Naive thymus-derived CD4-positive, alpha-beta T cell (primary cell): ENCODE results near the gene VASP. TPM values are rescaled to one million over a fixed set of nuclear protein-coding genes. Genes with fewer than 3 reads are reported as not detected.

Experiments
- ATAC-seq: fragments of 150-1000 bp; cut with Tn5 transposase; 2 replicates; pipeline ENCODE4 v1.10.0; 2021; ENCODE audit warnings: mild to moderate bottlenecking, moderate library complexity
- CTCF ChIA-PET: fragments of 350-600 bp; sonication (Branson Sonifier 250); formaldehyde crosslinking; loops from one replicate; lab custom pipeline; 2021; ENCODE audit warnings: antibody characterized with exemption; lab: Charles Lee
- POLR2A ChIA-PET: fragments of 350-600 bp; sonication (Branson Sonifier 250); formaldehyde crosslinking; loops from one replicate; lab custom pipeline; 2021; ENCODE audit warnings: antibody characterized with exemption, inconsistent platforms; lab: Charles Lee
- DNase-seq, 9 donors: peaks; one replicate each; pipeline versions ENCODE4 v3.0.0 to v3.0.0-alpha.2; 2020 to 2022; ENCODE audit warnings: mixed read lengths in 1 of 9
- H3K27ac ChIP-seq: one replicate; pipeline ENCODE4 v1.7.0; 2013; ENCODE audit warnings: mild to moderate bottlenecking, low read depth, low read length, moderate library complexity
- H3K27me3 ChIP-seq, 2 donors: one replicate each; pipeline ENCODE4 v1.7.0; 2013; ENCODE audit warnings: low read length in 2 of 2, mild to moderate bottlenecking in 2 of 2, moderate library complexity in 2 of 2; ENCODE audit not compliant: control insufficient read depth in 2 of 2, insufficient read depth in 2 of 2
- H3K36me3 ChIP-seq, 3 experiments: 1 replicate in 2 of 3; 2 replicates in 1 of 3; pipeline ENCODE4 v1.7.0; 2013; ENCODE audit warnings: low read length in 3 of 3, mild to moderate bottlenecking in 3 of 3, moderate library complexity in 1 of 3; ENCODE audit not compliant: insufficient read depth in 3 of 3, control insufficient read depth in 2 of 3
- H3K4me1 ChIP-seq, 2 donors: one replicate each; pipeline ENCODE4 v1.7.0; 2013; ENCODE audit warnings: low read length in 2 of 2, mild to moderate bottlenecking in 2 of 2, moderate library complexity in 1 of 2; ENCODE audit not compliant: control insufficient read depth in 2 of 2, insufficient read depth in 2 of 2
- H3K4me3 ChIP-seq: 2 replicates; pipeline ENCODE4 v1.7.0; 2013; ENCODE audit warnings: mild to moderate bottlenecking, low read length
- H3K9me3 ChIP-seq, 3 experiments: 1 replicate in 2 of 3; 2 replicates in 1 of 3; pipeline ENCODE4 v1.7.0; 2013; ENCODE audit warnings: low read length in 3 of 3; ENCODE audit not compliant: control insufficient read depth in 2 of 3
- H3K27ac Mint-ChIP-seq, 9 donors: one replicate each; pipeline ENCODE4 v1.8.0; 2020 to 2022; ENCODE audit warnings: mixed read lengths in 9 of 9, mild to moderate bottlenecking in 8 of 9, moderate library complexity in 5 of 9, inconsistent platforms in 2 of 9
- H3K27me3 Mint-ChIP-seq, 5 donors: one replicate each; pipeline ENCODE4 v1.8.0; 2021 to 2022; ENCODE audit warnings: mixed read lengths in 5 of 5, mild to moderate bottlenecking in 1 of 5
- H3K36me3 Mint-ChIP-seq, 5 donors: one replicate each; pipeline ENCODE4 v1.8.0; 2020 to 2022; ENCODE audit warnings: mixed read lengths in 5 of 5, mild to moderate bottlenecking in 3 of 5, inconsistent platforms in 1 of 5
- H3K4me1 Mint-ChIP-seq, 7 donors: one replicate each; pipeline ENCODE4 v1.8.0; 2020 to 2022; ENCODE audit warnings: mixed read lengths in 7 of 7, mild to moderate bottlenecking in 3 of 7, inconsistent platforms in 1 of 7
- H3K4me3 Mint-ChIP-seq, 10 donors: one replicate each; pipeline ENCODE4 v1.8.0; 2020 to 2022; ENCODE audit warnings: mild to moderate bottlenecking in 10 of 10, mixed read lengths in 10 of 10, moderate library complexity in 6 of 10, inconsistent platforms in 2 of 10
- H3K9me3 Mint-ChIP-seq, 11 donors: one replicate each; pipeline ENCODE4 v1.8.0; 2020 to 2022; ENCODE audit warnings: mixed read lengths in 11 of 11, mild to moderate bottlenecking in 4 of 11, inconsistent platforms in 1 of 11, moderate library complexity in 1 of 11
- intact Hi-C, 2 donors: fragments of 100-400 bp; cut with micrococcal nuclease; formaldehyde crosslinking; loops; one replicate each; pipeline ENCODE4 v1.15.1; 2023
- polyA plus RNA-seq, 2 donors: library from polyadenylated mRNA; unstranded; fragments of 300-500 nt; fragmentation: Illumina TruSeq; gene quantifications; one replicate each; pipeline ENCODE4 v1.2.3, GENCODE V29; 2021
- total RNA-seq, 6 experiments: library from RNA in 5 of 6; stranded (reverse) in 5 of 6; gene quantifications; 1 replicate in 5 of 6; 2 replicates in 1 of 6; pipeline ENCODE4 v1.2.3 and lab custom pipeline; 2021 to 2026

The VASP gene
- total and polyA plus RNA-seq, 7 experiments from 2014 or later = 27.0 to 206 (median 74.2) TPM

- peaks cover 5 to 39% (median 19%) of the 10 kb centered on the region in 7 donors for H3K4me1 Mint-ChIP-seq
These were observed 37.9 kb upstream of the VASP start for GRCh38 chr19:45469132-45469944.

GRCh38 chr19:45469945-45470761, 37.1 kb upstream of the VASP start:
- H3K36me3 ChIP-seq = peaks cover 0 to 11% (median 0%) of the 10 kb centered on the region in 3 experiments
- H3K4me3 ChIP-seq = peak overlapping the region; percentile 99
- DNase-seq = peak in 3 of 9 donors; percentile 37 to 69 (median 55)
- ChIA-PET POLR2A (interaction anchor here (1.0 to 3.1 kb wide), 5 partner anchors 8 to 31 kb away, joined by 3 to 50 read pairs (median 8); no protein-coding TSS in a partner anchor), CTCF (interaction anchor here (1.0 to 5.4 kb wide), 5 partner anchors 9 to 175 kb away, joined by 3 to 39 read pairs (median 8); no protein-coding TSS in a partner anchor)
- Mint-ChIP-seq H3K4me3 (peak overlapping the region; percentile 87 to 96 (median 94)), H3K36me3 (peaks cover 0 to 1% (median 0%) of the 10 kb centered on the region in 5 donors), H3K27ac (peak overlapping the region; percentile 90 to 100 (median 99)), H3K4me1 (peaks cover 12 to 46% (median 24%) of the 10 kb centered on the region in 7 donors), H3K27me3 (peaks cover 9 to 58% (median 23%) of the 10 kb centered on the region in 5 donors), H3K9me3 (peaks cover 0 to 63% (median 0%) of the 10 kb centered on the region in 11 donors)
- H3K9me3 ChIP-seq = no peaks in the 10 kb centered on the region
- intact Hi-C loops = loop anchor here (1.0 to 2.0 kb wide), 6 partner anchors 8 to 222 kb away; partner anchors contain the start of genes OPA3 (in 1 of the 2), POLR1G (in 1 of the 2) and QPCTL (in 1 of the 2)
- H3K27ac ChIP-seq = peak overlapping the region; percentile 98
- no peaks in the 10 kb centered on the region for H3K27me3 ChIP-seq
- H3K4me1 ChIP-seq = peaks cover 10 to 16% of the 10 kb centered on the region in 2 donors
- ATAC-seq = no peak

More at GRCh38 chr19:45469132-45469944, 37.9 kb upstream of the VASP start:
- Histone ChIP-seq H3K27me3 (no peaks in the 10 kb centered on the region), H3K27ac (peak overlapping the region; percentile 98), H3K4me3 (peak overlapping the region; percentile 99), H3K36me3 (peaks cover 0 to 11% (median 0%) of the 10 kb centered on the region in 3 experiments), H3K4me1 (peaks cover 10 to 16% of the 10 kb centered on the region in 2 donors), H3K9me3 (no peaks in the 10 kb centered on the region)
- Mint-ChIP-seq H3K27me3 (peaks cover 9 to 57% (median 17%) of the 10 kb centered on the region in 5 donors), H3K4me3 (peak overlapping the region; percentile 87 to 96 (median 94)), H3K9me3 (peaks cover 0 to 59% (median 0%) of the 10 kb centered on the region in 11 donors), H3K36me3 (no peaks in the 10 kb centered on the region), H3K27ac (peak overlapping the region; percentile 90 to 100 (median 99))
- POLR2A ChIA-PET = interaction anchor here (0.9 to 3.1 kb wide), 6 partner anchors 9 to 39 kb away, joined by 3 to 50 read pairs (median 8); no protein-coding TSS in a partner anchor
- DNase-seq (peak; percentile 79 to 98 (median 97)), ATAC-seq (peak; percentile 70)
- intact Hi-C loops = loop anchor here (1.0 to 2.0 kb wide), 6 partner anchors 9 to 223 kb away; partner anchors contain the start of genes OPA3 (in 1 of the 2), POLR1G (in 1 of the 2) and QPCTL (in 1 of the 2)
- CTCF ChIA-PET = interaction anchor here (0.5 to 5.4 kb wide), 6 partner anchors 9 to 176 kb away, joined by 3 to 39 read pairs (median 7); no protein-coding TSS in a partner anchor

GRCh38 chr19:45470762-45471081, 36.6 kb upstream of the VASP start:
- Mint-ChIP-seq H3K36me3 (peaks cover 0 to 1% (median 0%) of the 10 kb centered on the region in 5 donors), H3K27me3 (peaks cover 9 to 59% (median 23%) of the 10 kb centered on the region in 5 donors), H3K4me3 (peak overlapping the region; percentile 16 to 96 (median 94)), H3K9me3 (peaks cover 0 to 67% (median 0%) of the 10 kb centered on the region in 11 donors), H3K4me1 (peaks cover 16 to 47% (median 26%) of the 10 kb centered on the region in 7 donors), H3K27ac (peak overlapping the region in 6 of 9 donors; percentile 69 to 100 (median 99))
- ChIA-PET POLR2A (interaction anchor here (1.0 kb wide), 1 partner anchor 8 kb away, joined by 3 read pairs; no protein-coding TSS in a partner anchor), CTCF (interaction anchor here (1.3 to 5.4 kb wide), 3 partner anchors 8 to 32 kb away, joined by 3 to 39 read pairs (median 24); no protein-coding TSS in a partner anchor)
- H3K4me1 ChIP-seq = peaks cover 10 to 16% of the 10 kb centered on the region in 2 donors
- H3K27ac ChIP-seq = no peak overlapping the region
- H3K9me3 ChIP-seq = no peaks in the 10 kb centered on the region
- ATAC-seq (no peak), DNase-seq (peak in 1 of 9 donors; percentile 20)
- intact Hi-C loops = no loop called here
- no peaks in the 10 kb centered on the region for H3K27me3 ChIP-seq
- H3K4me3 ChIP-seq = no peak overlapping the region
- H3K36me3 ChIP-seq = peaks cover 0 to 11% (median 0%) of the 10 kb centered on the region in 3 experiments

GRCh38 chr19:45471111-45471930, 36.0 kb upstream of the VASP start:
- peak overlapping the region in 6 of 9 donors; percentile 15 to 100 (median 81) for H3K27ac Mint-ChIP-seq
- Histone ChIP-seq H3K27ac (no peak overlapping the region), H3K4me1 (peaks cover 10 to 16% of the 10 kb centered on the region in 2 donors), H3K9me3 (no peaks in the 10 kb centered on the region), H3K36me3 (peaks cover 0 to 11% (median 0%) of the 10 kb centered on the region in 3 experiments), H3K27me3 (no peaks in the 10 kb centered on the region), H3K4me3 (no peak overlapping the region)
- DNase-seq (peak in 1 of 9 donors; percentile 40), ATAC-seq (no peak)
- H3K4me3 Mint-ChIP-seq = peak overlapping the region in 8 of 10 donors; percentile 13 to 96 (median 89)
- POLR2A ChIA-PET = interaction anchor here (1.0 kb wide), 1 partner anchor 8 kb away, joined by 3 read pairs; no protein-coding TSS in a partner anchor
- H3K9me3 Mint-ChIP-seq = peaks cover 0 to 72% (median 0%) of the 10 kb centered on the region in 11 donors
- peaks cover 0 to 1% (median 0%) of the 10 kb centered on the region in 5 donors for H3K36me3 Mint-ChIP-seq
- intact Hi-C loops = no loop called here
- H3K4me1 Mint-ChIP-seq = peaks cover 17 to 49% (median 26%) of the 10 kb centered on the region in 7 donors
- CTCF ChIA-PET = interaction anchor here (1.0 to 1.5 kb wide), 3 partner anchors 9 to 168 kb away, joined by 3 to 6 read pairs (median 3); partner anchors contain the start of gene EML2
- peaks cover 9 to 62% (median 23%) of the 10 kb centered on the region in 5 donors for H3K27me3 Mint-ChIP-seq

- Mint-ChIP-seq H3K9me3 (peaks cover 0 to 79% (median 0%) of the 10 kb centered on the region in 11 donors), H3K27ac (peak overlapping the region in 6 of 9 donors; percentile 15 to 98 (median 63)), H3K4me1 (peaks cover 22 to 56% (median 28%) of the 10 kb centered on the region in 7 donors), H3K36me3 (peaks cover 0 to 1% (median 0%) of the 10 kb centered on the region in 5 donors), H3K27me3 (peaks cover 9 to 65% (median 23%) of the 10 kb centered on the region in 5 donors), H3K4me3 (peak overlapping the region in 8 of 10 donors; percentile 7 to 96 (median 56))
- intact Hi-C loops = no loop called here
- Histone ChIP-seq H3K4me3 (no peak overlapping the region), H3K27me3 (no peaks in the 10 kb centered on the region), H3K36me3 (peaks cover 0 to 11% (median 0%) of the 10 kb centered on the region in 3 experiments), H3K4me1 (peaks cover 9 to 16% of the 10 kb centered on the region in 2 donors), H3K9me3 (no peaks in the 10 kb centered on the region), H3K27ac (no peak overlapping the region)
- CTCF ChIA-PET = interaction anchor here (1.0 to 1.5 kb wide), 3 partner anchors 8 to 167 kb away, joined by 3 to 6 read pairs (median 3); partner anchors contain the start of gene EML2
- ATAC-seq (no peak), DNase-seq (peak in 2 of 9 donors; percentile 19 to 40)
- POLR2A ChIA-PET = interaction anchor here (0.7 kb wide), 1 partner anchor 31 kb away, joined by 3 read pairs; no protein-coding TSS in a partner anchor
These were observed 35.2 kb upstream of the VASP start for GRCh38 chr19:45471931-45472562.
